ENCODE results near the gene HINT3. TPM values are rescaled to one million over a fixed set of nuclear protein-coding genes. Genes with fewer than 3 reads are reported as not detected.
"Not testable (repeated sequence)": the region's sequence is repeated elsewhere in the genome, so short reads cannot be mapped to it uniquely, and the experiment has no call there.

HINT3 gene
- total RNA-seq, 1 donor from 2014 or later: 35.0 TPM

DNA sequence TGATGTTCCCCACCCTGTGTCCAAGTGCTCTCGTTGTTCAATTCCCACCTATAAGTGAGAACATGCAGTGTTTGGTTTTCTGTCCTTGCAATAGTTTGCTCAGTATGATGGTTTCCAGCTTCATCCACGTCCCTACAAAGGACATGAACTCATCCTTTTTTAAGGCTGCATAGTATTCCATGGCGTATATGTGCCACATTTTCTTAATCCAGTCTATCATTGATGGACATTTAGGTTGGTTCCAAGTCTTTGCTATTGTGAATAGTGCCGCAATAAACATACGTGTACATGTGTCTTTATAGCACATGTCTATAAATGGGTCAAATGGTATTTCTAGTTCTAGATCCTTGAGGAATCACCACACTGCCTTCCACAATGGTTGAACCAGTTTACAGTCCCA, 21.1 kb upstream of the HINT3 start:
- intact Hi-C loops (cut with DNase I); DNase-seq (ENCODE audit: low spot score): not testable (repeated sequence)

- intact Hi-C loops (cut with DNase I): no loop called here
- no peak for DNase-seq (ENCODE audit: low spot score)
Measured at GRCh38 chr6:125939026-125939425, 17.5 kb upstream of the HINT3 start.

- intact Hi-C loops (cut with DNase I): no loop called here
- DNase-seq (ENCODE audit: low spot score): no peak
Measured at GRCh38 chr6:125939791-125940190, 16.8 kb upstream of the HINT3 start.

DNA sequence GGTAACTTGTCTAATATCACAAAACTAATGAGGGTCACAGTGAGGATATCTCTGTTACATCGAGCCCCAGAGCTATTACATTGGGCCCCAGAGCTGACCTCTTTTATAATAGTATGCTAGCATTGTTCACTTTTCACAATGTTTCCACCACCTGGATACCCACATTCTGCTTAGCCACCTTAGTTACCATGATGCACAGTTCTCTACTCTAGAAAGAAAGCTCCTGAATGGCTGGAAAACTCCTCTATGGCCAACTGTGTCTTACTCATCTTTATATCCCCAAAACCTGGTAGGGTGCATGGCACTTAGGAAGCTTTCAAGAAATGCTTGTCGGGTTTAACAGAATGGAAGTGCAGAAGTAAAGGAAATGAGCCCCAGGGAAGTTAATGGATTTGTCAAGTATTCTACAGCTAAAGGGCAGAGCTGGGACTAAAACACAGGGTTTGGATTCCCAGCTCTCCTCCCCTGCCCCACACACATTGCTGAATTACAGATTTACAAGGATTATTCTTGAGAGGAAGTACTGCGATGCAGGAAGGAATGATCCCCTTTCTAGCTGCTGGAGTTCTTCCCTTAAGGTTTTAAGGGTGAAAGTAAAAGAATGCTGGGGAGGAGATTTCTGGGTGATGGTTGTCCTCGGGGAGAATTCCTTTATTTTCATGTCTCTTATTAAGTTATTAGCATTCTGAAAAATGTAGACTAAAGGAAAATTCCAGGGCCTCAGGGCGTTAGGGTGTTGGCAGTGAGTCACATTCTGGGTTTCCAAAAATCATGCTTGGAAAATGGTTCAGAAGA, 16.1 kb upstream of the HINT3 start:
- intact Hi-C loops (cut with DNase I): no loop called here

DNA sequence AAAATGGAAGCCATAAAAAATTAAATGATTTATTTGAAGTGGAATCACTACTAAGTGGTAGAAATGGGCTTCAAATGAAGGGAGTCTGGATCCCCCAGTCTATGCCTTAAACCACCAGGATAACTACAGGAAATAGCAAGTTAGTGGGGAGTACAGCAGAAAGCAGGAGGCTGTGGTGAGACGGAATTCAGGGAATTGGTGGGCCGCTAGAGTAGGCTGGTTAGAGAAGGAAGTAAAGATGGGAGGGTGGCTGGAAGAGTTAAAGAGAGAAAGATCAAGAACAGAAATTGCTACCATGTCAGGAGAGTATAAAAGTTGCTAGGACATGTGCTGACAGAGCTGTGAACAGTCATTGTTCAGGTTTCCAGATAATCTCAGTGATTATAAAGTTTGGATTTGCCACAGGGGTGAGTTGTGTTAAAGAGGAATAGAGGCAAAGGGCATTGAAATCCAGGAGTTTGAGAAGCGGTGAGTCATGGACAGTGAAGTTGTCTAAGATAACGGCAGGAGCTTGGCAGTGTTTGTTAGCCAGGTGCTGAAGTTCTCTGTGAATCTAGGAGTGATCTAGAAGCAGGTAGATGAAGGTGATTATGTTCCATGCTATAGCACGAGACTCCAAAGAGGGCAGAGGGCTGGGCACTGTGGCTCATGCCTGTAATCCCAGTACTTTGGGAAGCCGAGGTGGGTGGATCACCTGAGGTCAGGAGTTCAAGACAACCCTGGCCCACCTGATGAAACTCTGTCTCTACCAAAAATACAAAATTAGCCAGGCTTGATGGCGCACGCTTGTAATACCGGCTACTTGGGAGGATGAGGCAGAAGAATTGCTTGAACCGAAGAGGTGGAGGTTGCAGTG, 13.7 kb upstream of the HINT3 start:
- no peak for DNase-seq (ENCODE audit: low spot score)
- intact Hi-C loops (cut with DNase I): no loop called here

More for the DNA sequence above, 16.1 kb upstream of the HINT3 start:
- no peak for DNase-seq (ENCODE audit: low spot score)

DNA sequence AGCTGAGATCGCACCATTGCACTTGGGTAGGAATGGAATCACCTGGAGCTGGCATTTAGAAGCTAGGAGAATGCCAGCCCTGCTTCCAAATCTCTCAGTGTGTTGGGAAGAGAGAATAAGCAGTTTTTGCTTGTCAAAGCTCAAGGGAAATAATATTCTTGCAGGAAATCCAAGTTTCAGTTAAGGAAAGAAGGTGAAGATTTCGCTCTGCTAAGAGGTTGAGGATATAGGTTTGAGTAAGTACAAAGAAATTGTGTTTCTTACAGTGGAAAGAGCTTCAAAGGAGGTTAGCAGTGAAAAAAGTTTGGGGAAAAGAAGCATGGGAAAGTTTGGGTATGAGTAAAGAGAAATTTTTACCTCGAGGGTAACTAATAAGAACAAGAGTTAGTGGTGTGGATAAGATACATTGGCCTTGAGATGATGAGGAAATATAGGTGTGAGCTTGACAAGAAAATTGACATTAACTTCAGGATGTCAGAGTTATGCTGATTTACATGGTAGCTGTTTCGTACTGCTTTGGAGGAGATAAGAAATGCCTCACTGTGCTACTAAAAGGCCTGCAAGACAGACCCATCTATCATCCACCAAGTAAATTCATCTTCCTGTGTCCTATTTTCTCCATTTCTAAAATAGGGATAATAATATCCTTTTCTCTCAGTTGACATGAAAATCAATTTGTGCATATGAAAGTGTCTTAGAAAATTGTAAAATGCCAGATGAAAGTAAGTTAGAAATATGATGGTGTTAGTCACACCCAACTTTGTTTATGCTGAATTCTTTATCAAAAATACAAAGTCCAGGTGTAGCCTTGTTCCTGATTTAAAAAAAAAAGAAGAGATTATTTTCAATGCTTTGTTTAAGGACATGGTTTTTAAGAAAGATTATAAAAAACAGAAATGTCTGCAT, 12.8 kb upstream of the HINT3 start:
- intact Hi-C loops (cut with DNase I): no loop called here
- DNase-seq (ENCODE audit: low spot score): no peak

GRCh38 chr6:125944434-125944816, 12.1 kb upstream of the HINT3 start:
- DNase-seq (ENCODE audit: low spot score): no peak
- intact Hi-C loops (cut with DNase I): no loop called here

DNA sequence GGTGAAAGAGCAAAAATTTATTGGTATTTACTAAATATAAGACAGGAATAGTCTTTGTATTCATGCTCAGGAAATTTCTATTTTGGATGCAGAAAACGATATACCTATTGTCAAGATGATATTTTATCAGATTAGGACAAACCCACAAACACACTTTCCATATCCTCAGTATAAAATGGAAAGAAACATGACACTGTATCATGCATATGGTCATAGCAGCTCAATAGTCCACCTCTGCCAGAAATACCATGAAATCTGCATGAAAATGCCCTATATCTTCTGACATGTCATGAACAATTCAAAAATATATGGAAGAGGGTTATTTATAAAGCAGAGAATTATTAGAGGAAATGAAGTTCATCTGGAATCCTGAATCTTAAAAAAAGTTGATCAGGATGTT, 11.7 kb upstream of the HINT3 start:
- intact Hi-C loops (cut with DNase I): no loop called here

GRCh38 chr6:125945378-125946141, 11.0 kb upstream of the HINT3 start:
- intact Hi-C loops (cut with DNase I): no loop called here
- no peak for DNase-seq (ENCODE audit: low spot score)

More for the DNA sequence above, 11.7 kb upstream of the HINT3 start:
- DNase-seq (ENCODE audit: low spot score): no peak

GRCh38 chr6:125947615-125948014, 9.0 kb upstream of the HINT3 start:
- no peak for DNase-seq (ENCODE audit: low spot score)
- intact Hi-C loops (cut with DNase I): no loop called here

DNA sequence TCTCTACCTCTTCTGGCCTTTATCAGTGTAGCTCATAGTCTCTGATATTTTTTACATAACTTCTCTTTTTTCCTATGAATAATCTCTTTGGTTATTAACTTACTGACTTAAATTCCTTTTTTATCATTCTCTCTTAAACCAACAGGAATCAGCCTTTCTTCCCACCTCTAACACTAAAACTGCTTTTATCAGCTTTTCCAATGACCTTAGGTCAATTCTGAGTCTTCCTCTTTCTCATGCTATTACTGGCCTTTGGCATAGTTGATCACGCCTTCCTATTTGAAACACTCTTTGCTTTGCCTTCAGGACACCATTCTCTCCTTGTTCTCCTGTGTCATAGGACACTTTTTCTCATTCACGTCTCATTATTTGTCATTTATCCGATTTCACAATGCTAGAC, 8.1 kb upstream of the HINT3 start:
- no peak for DNase-seq (ENCODE audit: low spot score)
- intact Hi-C loops (cut with DNase I): no loop called here

DNA sequence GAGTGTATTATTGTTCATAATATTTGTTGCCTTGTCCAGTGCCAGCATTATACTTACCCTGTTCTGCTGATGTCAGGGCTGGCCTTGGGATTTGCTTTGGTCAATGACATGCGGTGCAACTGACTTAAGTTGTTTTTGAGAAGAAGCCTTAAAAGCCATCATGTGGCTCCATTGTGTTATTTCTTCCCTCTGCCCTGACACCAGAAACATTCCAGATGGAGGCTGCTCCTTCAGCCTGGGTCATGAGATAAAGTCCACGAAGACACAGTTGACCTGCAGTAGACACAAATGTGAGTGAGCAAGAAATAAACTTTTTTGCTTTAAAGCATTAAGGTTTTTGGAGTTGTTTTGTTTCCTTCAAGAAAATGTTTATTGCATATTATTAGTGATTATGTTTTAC, 7.5 kb upstream of the HINT3 start:
- DNase-seq (ENCODE audit: low spot score): no peak
- intact Hi-C loops (cut with DNase I): no loop called here

GRCh38 chr6:125950293-125950692, 6.3 kb upstream of the HINT3 start:
- intact Hi-C loops (cut with DNase I): loop anchor here (10.0 kb wide), 1 partner anchor 645 kb away; the partner anchor contains the start of gene HDDC2
- DNase-seq (ENCODE audit: low spot score): no peak

GRCh38 chr6:125950716-125951115, 5.9 kb upstream of the HINT3 start:
- not testable (repeated sequence) for DNase-seq (ENCODE audit: low spot score)
- intact Hi-C loops (cut with DNase I): loop anchor here (10.0 kb wide), 1 partner anchor 646 kb away; the partner anchor contains the start of gene HDDC2

DNA sequence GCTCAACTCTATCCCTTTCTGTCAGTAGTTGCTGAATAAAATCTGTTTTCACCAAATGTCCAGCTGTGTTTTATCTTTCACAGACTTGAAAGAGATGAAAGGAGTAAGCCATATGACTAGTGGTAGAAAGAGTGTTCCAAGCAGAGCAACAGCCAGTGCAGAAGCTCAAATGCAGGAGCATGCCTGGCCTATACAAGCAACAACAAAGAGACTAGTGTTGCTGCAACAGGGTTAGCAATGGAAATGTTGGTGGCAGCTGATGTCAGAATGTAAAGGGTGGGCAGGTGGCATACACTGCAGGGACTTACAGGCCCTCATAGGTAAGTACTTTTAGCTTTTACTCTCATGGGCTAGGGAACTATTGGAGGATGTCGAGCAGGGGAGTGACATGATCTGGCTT, 5.2 kb upstream of the HINT3 start:
- intact Hi-C loops (cut with DNase I): loop anchor here (10.0 kb wide), 1 partner anchor 647 kb away; the partner anchor contains the start of gene HDDC2
- no peak for DNase-seq (ENCODE audit: low spot score)

DNA sequence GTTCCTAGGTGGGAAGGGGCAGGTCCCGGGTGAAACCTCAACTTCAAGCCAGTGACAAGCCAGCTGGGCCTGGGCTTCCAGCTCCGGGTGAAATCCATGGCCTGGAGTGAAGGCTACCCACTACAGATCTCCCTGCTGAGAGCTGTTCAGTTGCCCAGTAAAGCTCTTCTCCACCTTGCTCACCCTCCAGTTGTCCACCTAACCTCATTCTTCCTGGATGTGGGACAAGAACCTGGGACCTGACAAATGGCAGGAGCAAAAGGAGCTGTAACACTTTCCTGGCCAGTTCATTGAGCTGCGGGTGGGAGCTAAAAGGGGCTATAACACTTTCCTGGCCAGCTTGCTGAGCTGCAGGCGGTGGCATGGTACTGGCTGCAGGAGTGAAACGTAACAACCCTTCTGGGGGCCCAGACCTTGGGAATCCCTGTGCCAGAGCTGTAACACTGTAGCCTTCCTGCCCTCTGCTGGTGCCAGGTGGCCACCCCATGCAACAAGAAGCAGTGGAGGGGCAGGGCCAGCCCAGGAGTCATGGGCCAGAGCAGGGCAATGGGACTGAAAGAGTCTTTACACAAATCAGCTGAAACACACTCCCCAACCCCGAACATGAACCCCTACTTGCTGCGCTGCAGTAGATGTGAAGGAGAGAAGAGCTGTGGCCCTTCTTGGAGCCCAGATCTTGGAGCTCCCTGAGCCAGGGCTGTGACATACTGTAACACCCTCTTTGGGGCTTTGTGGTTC, 3.6 kb upstream of the HINT3 start:
- intact Hi-C loops (cut with DNase I): loop anchor here (10.0 kb wide), 1 partner anchor 648 kb away; the partner anchor contains the start of gene HDDC2
- DNase-seq (ENCODE audit: low spot score): no peak

- intact Hi-C loops (cut with DNase I): loop anchor here (10.0 kb wide), 1 partner anchor 649 kb away; the partner anchor contains the start of gene HDDC2
Measured at GRCh38 chr6:125953502-125953875, 3.1 kb upstream of the HINT3 start.

GRCh38 chr6:125954735-125955339, 1.7 kb upstream of the HINT3 start:
- no peak for DNase-seq (ENCODE audit: low spot score)
- intact Hi-C loops (cut with DNase I): loop anchor here (5.0 to 10.0 kb wide), 3 partner anchors 98 to 650 kb away; partner anchors contain the start of genes HDDC2 and NCOA7

More at GRCh38 chr6:125953502-125953875, 3.1 kb upstream of the HINT3 start:
- DNase-seq (ENCODE audit: low spot score): no peak

Measured in cardiac septum (tissue), 1 donor.